H1 (cell line): ENCODE results near the gene ARL3. TPM values are rescaled to one million over a fixed set of nuclear protein-coding genes. Genes with fewer than 3 reads are reported as not detected.

ENCODE experiments used
- CHD7 ChIP-seq: fragments of 300-600 bp; sonication (generic); IDR thresholded peaks from 2 replicates; pipeline ENCODE4 v1.7.1; 2012; ENCODE audit warnings: low read length, moderate library complexity, mild to moderate bottlenecking, inconsistent platforms; ENCODE audit not compliant: insufficient replicate concordance
- EGR1 ChIP-seq: IDR thresholded peaks from 2 replicates; pipeline ENCODE4 v1.6.1; 2011; ENCODE audit warnings: low read depth, low read length, borderline replicate concordance
- EZH2 ChIP-seq: fragments of 200-600 bp; sonication (generic); IDR thresholded peaks from 2 replicates; pipeline ENCODE4 v1.7.1; 2012; ENCODE audit warnings: low read depth, mild to moderate bottlenecking, moderate library complexity, low read length, inconsistent platforms; ENCODE audit not compliant: severe bottlenecking
- GTF2F1 ChIP-seq: IDR thresholded peaks from 2 replicates; pipeline ENCODE4 v1.6.1; 2012; ENCODE audit warnings: low read depth, low read length, improper control_type of control experiment, borderline replicate concordance
- HDAC6 ChIP-seq: IDR thresholded peaks from one replicate; pipeline ENCODE4 v1.7.1; 2012; ENCODE audit warnings: low read depth, mild to moderate bottlenecking, inconsistent platforms, low read length, moderate library complexity
- MAFK ChIP-seq: IDR thresholded peaks from 2 replicates; pipeline ENCODE4 v1.6.1; 2012; ENCODE audit warnings: low read depth, mild to moderate bottlenecking, improper control_type of control experiment, low read length
- NRF1 ChIP-seq: IDR thresholded peaks from 2 replicates; pipeline ENCODE4 v1.6.1; 2011; ENCODE audit warnings: mild to moderate bottlenecking, low read depth, low read length, improper control_type of control experiment
- SIN3A ChIP-seq, 2 experiments: IDR thresholded peaks in 1 of 2; conservative IDR thresholded peaks in 1 of 2; 2 replicates each; pipeline ENCODE4 v1.6.1; 2011 to 2012; ENCODE audit warnings: low read length in 2 of 2, improper control_type of control experiment in 1 of 2, low read depth in 1 of 2, mild to moderate bottlenecking in 1 of 2
- SIRT6 ChIP-seq: IDR thresholded peaks from one replicate; pipeline ENCODE4 v1.7.1; 2012; ENCODE audit warnings: low read length, inconsistent platforms
- TEAD4 ChIP-seq: IDR thresholded peaks from 2 replicates; pipeline ENCODE4 v1.6.1; 2012; ENCODE audit warnings: low read depth, low read length, inconsistent platforms, mixed read lengths
- polyA plus RNA-seq, 7 experiments: library from polyadenylated mRNA; depleted of rRNA in 3 of 7; stranded (reverse) in 5 of 7; unstranded in 2 of 7; fragments of >200 nt in 5 of 7; fragments of 200-250 nt in 2 of 7; gene quantifications; 1 replicate in 5 of 7; 2 replicates in 1 of 7; 4 replicates in 1 of 7; pipeline versions ENCODE4 v1.2.1 to v1.2.3, GENCODE V29; 2011 to 2013; ENCODE audit warnings: missing spikeins in 2 of 7, mixed read lengths in 2 of 7
- total RNA-seq: library from RNA; stranded (reverse); fragmentation: NEBNext Ultra II Directional; extraction: Animal tissue kit (Norgen Biotek cat#: 25700); gene quantifications from 2 replicates; pipeline ENCODE4 v1.2.1, GENCODE V29; 2021

ARL3 gene
- total and polyA plus RNA-seq, 2 of the 8 experiments (the other 6 are each of a cell fraction or from before 2014, with no cell fraction given), result 8.8 to 16.2 TPM

- TF ChIP-seq CHD7 (no peak), MAFK (no peak), GTF2F1 (no peak), SIRT6 (no peak), NRF1 (no peak), EZH2 (no peak), SIN3A (conservative IDR thresholded peaks at IDR 0.05 in 1 of 2, IDR thresholded peaks at IDR 0.05 in 1 of 2; ENCODE audit: low read depth in 1 of 2, low read length in 2 of 2) (no peak), HDAC6 (no peak), EGR1 (no peak), TEAD4 (no peak)
These were observed 38.3 kb downstream of the ARL3 start (continued) for GRCh38 chr10:102675666-102676533.
